Bronchial epithelial cell (primary cell): Measurements from ENCODE around the gene IAH1. TPM values are rescaled to one million over a fixed set of nuclear protein-coding genes. Genes with fewer than 3 reads are reported as not detected.

Source experiments
- DNase-seq: peaks from one replicate; pipeline ENCODE4 v3.0.0-alpha.2; 2010; ENCODE audit warnings: low read depth
- FAIRE-seq: peaks from 2 replicates; lab custom pipeline; 2011; peaks lifted over from hg19 to GRCh38; lab: Jason Lieb, UNC
- H3K27me3 ChIP-seq: 2 replicates; pipeline ENCODE4 v1.5.1; 2011; ENCODE audit warnings: low read length; ENCODE audit not compliant: control insufficient read depth, insufficient read depth
- H3K36me3 ChIP-seq: 2 replicates; pipeline ENCODE4 v1.5.1; 2011; ENCODE audit warnings: low read length; ENCODE audit not compliant: control insufficient read depth, insufficient read depth
- H3K4me3 ChIP-seq: 2 replicates; pipeline ENCODE4 v1.5.1; 2011; ENCODE audit warnings: mild to moderate bottlenecking, low read depth, low read length, control low read depth
- CTCF ChIP-seq: IDR thresholded peaks from 2 replicates; pipeline ENCODE4 v1.5.1; 2011; ENCODE audit warnings: mild to moderate bottlenecking, moderate library complexity, low read length, control low read depth, inconsistent platforms; ENCODE audit not compliant: insufficient read depth, severe bottlenecking
- total RNA-seq: library from RNA; depleted of rRNA; stranded (reverse); fragments of >200 nt; gene quantifications from 2 replicates; pipeline ENCODE4 v1.2.1, GENCODE V29; 2014

Gene IAH1
- total RNA-seq, 1 donor from 2014 or later, result 68.7 TPM

GRCh38 chr2:9484533-9484932 is 10.2 kb downstream of the IAH1 start:
- FAIRE-seq, result no peak
- Histone ChIP-seq H3K4me3 (no peak overlapping the region), H3K36me3 (peaks cover 33% of the 10 kb centered on the region), H3K27me3 (no peaks in the 10 kb centered on the region)
- TF ChIP-seq CTCF, result no peak
- DNase-seq, result no peak

GRCh38 chr2:9488583-9489547 is 14.5 kb downstream of the IAH1 start:
- Histone ChIP-seq H3K36me3 (peaks cover 40% of the 10 kb centered on the region), H3K27me3 (no peaks in the 10 kb centered on the region), H3K4me3 (no peak overlapping the region)
- FAIRE-seq, result no peak
- DNase-seq, result no peak
- TF ChIP-seq CTCF, result no peak

GRCh38 chr2:9490789-9491188 is 16.4 kb downstream of the IAH1 start:
- peaks cover 33% of the 10 kb centered on the region for H3K36me3 ChIP-seq
- TF ChIP-seq CTCF, result no peak
- H3K4me3 ChIP-seq, result no peak overlapping the region

GRCh38 chr2:9492927-9493326 is 18.6 kb downstream of the IAH1 start:
- FAIRE-seq (no peak), DNase-seq (no peak)
- H3K27me3 ChIP-seq, result no peaks in the 10 kb centered on the region
- H3K36me3 ChIP-seq, result peaks cover 31% of the 10 kb centered on the region
- TF ChIP-seq CTCF, result no peak
- no peak overlapping the region for H3K4me3 ChIP-seq

More at GRCh38 chr2:9490789-9491188, 16.4 kb downstream of the IAH1 start:
- FAIRE-seq (no peak), DNase-seq (no peak)
- H3K27me3 ChIP-seq, result no peaks in the 10 kb centered on the region

DNA sequence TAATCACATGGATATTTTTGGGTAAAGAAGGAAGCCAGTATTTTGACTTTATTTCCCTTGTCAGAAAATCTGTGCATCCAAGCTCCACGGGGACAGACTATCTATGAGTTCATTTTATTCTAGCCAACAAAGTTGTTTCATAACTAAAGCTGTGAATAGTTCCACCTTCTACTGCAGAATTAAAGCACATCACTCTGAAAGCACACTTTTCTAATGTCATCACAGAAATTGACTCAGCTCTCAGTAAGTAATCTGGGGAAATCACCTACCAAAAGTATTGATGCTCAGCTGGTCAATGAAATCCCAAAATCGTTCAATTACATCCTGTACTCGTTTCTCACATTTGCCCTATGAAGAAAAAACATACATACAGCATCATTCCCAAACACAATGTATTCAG is 19.1 kb downstream of the IAH1 start:
- no peak for TF ChIP-seq CTCF
- no peak overlapping the region for H3K4me3 ChIP-seq
- FAIRE-seq, result no peak
- H3K27me3 ChIP-seq, result no peaks in the 10 kb centered on the region
- no peak for DNase-seq
- peaks cover 27% of the 10 kb centered on the region for H3K36me3 ChIP-seq

DNA sequence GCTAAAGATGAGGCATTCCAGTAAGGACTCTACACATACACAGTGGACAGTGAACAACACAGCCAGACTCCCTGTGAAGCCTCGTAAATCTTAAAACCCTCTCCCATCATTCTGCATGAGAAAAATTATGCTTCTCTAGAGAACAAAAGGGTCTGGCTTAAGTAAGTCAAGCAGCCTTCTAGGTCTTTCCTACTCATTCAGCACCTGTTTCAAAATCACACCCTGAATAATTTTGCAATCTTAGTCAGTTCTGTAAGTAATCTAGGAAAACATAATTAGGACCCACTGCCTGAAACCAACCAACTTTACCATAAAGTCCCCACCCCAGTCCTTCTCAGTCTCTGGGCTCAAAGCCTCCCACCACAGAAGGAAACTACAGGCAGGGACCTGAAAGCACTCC is 19.7 kb downstream of the IAH1 start:
- TF ChIP-seq CTCF, result no peak
- DNase-seq (no peak), FAIRE-seq (no peak)
- Histone ChIP-seq H3K27me3 (no peaks in the 10 kb centered on the region), H3K36me3 (peaks cover 27% of the 10 kb centered on the region), H3K4me3 (no peak overlapping the region)
